Stimulated activated CD8-positive, alpha-beta memory T cell treated with anti-CD3 and anti-CD28 coated beads, Interleukin-12 subunit alpha, Interleukin-12 subunit beta, amount 100 ng/mL, for 1 hour (primary cell): Measurements from ENCODE around the gene ZFHX3.

Experiments
- DNase-seq: peaks from one replicate; pipeline ENCODE4 v3.0.0-alpha.2; 2020; ENCODE audit warnings: low read depth

The ZFHX3 gene

GRCh38 chr16:72950669-72951068, 97.3 kb downstream of the ZFHX3 start:
- DNase-seq = no peak

- DNase-seq = no peak
Measured at GRCh38 chr16:72948238-72948829, 99.6 kb downstream of the ZFHX3 start.

- no peak for DNase-seq
Measured at GRCh38 chr16:72947379-72948237, 100.3 kb downstream of the ZFHX3 start.

GRCh38 chr16:72946474-72947194, 101.3 kb downstream of the ZFHX3 start:
- DNase-seq = no peak

GRCh38 chr16:72946063-72946462, 101.9 kb downstream of the ZFHX3 start:
- DNase-seq = no peak

GRCh38 chr16:72945611-72946010, 102.3 kb downstream of the ZFHX3 start:
- DNase-seq = no peak

- no peak for DNase-seq
Measured at GRCh38 chr16:72944757-72945485, 103.0 kb downstream of the ZFHX3 start.

- DNase-seq = no peak
Measured at GRCh38 chr16:72942021-72942420, 105.9 kb downstream of the ZFHX3 start.

- no peak for DNase-seq
Measured at GRCh38 chr16:72940886-72941285, 107.0 kb downstream of the ZFHX3 start.

- DNase-seq = no peak
Measured at GRCh38 chr16:72939247-72939646, 108.7 kb downstream of the ZFHX3 start.

- no peak for DNase-seq
Measured at GRCh38 chr16:72938795-72939164, 109.1 kb downstream of the ZFHX3 start.

GRCh38 chr16:72937916-72938794, 109.8 kb downstream of the ZFHX3 start:
- no peak for DNase-seq

- DNase-seq = no peak
Measured at GRCh38 chr16:72937360-72937759, 110.6 kb downstream of the ZFHX3 start.

GRCh38 chr16:72936408-72936807, 111.5 kb downstream of the ZFHX3 start:
- DNase-seq = no peak

GRCh38 chr16:72935896-72936295, 112.0 kb downstream of the ZFHX3 start:
- no peak for DNase-seq

GRCh38 chr16:72934636-72935403, 113.1 kb downstream of the ZFHX3 start:
- DNase-seq = no peak

GRCh38 chr16:72932677-72933335, 115.1 kb downstream of the ZFHX3 start:
- DNase-seq = no peak

- DNase-seq = no peak
Measured at GRCh38 chr16:72932050-72932449, 115.9 kb downstream of the ZFHX3 start.

GRCh38 chr16:72930396-72930795, 117.5 kb downstream of the ZFHX3 start:
- DNase-seq = no peak
